Cardiac muscle cell (in vitro differentiated cells and primary cell): Measurements from ENCODE around the gene AGAP1. TPM values are rescaled to one million over a fixed set of nuclear protein-coding genes. Genes with fewer than 3 reads are reported as not detected.

ENCODE experiments used
- DNase-seq, 2 donors: peaks; one replicate each; pipeline versions ENCODE4 v3.0.0 to v3.0.0-alpha.2; 2010 to 2017; ENCODE audit warnings: low read depth in 1 of 2, low spot score in 1 of 2
- H3K27ac ChIP-seq: fragments of 200-600 bp; sonication (generic); 2 replicates; pipeline ENCODE4 v1.5.1; 2016
- H3K27me3 ChIP-seq: fragments of 200-600 bp; sonication (generic); 2 replicates; pipeline ENCODE4 v1.6.0; 2016; ENCODE audit warnings: control low read depth
- H3K36me3 ChIP-seq: fragments of 200-600 bp; sonication (generic); 2 replicates; pipeline ENCODE4 v1.5.1; 2016; ENCODE audit warnings: control low read depth
- H3K4me1 ChIP-seq: fragments of 200-600 bp; sonication (generic); 2 replicates; pipeline ENCODE4 v1.8.1; 2017; ENCODE audit warnings: low read depth, mild to moderate bottlenecking, mixed run types
- H3K4me3 ChIP-seq: fragments of 200-600 bp; sonication (generic); 2 replicates; pipeline ENCODE4 v1.5.1; 2016; ENCODE audit warnings: mild to moderate bottlenecking
- H3K9me3 ChIP-seq: fragments of 200-600 bp; sonication (generic); 2 replicates; pipeline ENCODE4 v1.5.1; 2017; ENCODE audit warnings: low read depth, mild to moderate bottlenecking, control low read depth
- polyA plus RNA-seq: library from polyadenylated mRNA; unstranded; fragments of >200 nt; fragmentation: Nextera tagmentation; extraction: Ambion mirVana; gene quantifications from 2 replicates; pipeline ENCODE4 v1.2.1, GENCODE V29; 2016
- total RNA-seq: library from RNA; depleted of rRNA; stranded (reverse); fragments of >200 nt; gene quantifications from 2 replicates; pipeline ENCODE4 v1.2.3, GENCODE V29; 2016
- TF ChIP-seq, protein P1 (sequence below): IDR thresholded peaks from 2 replicates; pipeline ENCODE4 v1.5.1; 2012; ENCODE audit warnings: low read depth, mild to moderate bottlenecking, low read length

The AGAP1 gene
- total and polyA plus RNA-seq, 2 experiments from 2014 or later = 8.6 to 38.2 TPM

DNA sequence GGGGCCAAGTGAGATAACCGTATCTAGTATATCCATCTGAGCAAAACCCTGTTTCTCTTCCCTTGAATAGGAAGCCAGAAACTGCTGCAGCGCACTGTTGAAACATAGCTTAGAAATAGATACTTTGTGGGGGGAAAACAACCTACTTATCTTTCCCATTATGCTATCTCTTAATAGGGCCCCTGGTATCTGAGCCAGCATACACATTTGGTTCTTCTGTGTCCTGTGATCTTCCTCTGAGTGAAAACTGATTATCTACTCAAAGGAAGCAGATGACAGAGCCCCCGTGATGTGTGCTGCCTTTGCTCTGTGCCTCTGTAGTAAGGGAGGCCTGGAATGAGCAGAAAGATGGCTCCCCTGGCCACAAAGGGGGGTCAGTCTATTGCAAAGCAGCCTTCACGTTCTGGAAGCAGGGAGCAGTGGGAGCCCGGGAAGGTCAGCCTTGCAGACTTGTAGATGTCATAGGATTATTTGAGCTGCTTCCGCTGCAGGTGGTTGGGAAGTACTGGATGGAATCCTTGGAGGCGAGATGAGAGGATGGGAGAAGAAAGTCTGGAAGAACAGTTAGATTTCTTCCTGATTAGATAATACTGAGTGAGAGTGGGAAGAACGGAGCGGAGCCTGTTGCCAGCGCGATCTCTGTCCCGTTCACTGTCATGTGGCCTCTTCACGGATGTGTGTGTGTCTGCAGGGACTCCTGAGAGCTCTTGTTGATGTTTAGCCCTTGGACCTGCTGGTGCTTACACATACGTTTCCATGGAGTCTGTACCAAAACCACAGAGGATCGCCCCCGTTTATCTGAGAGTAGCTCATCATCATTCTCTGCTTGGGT is 150.1 kb downstream of the AGAP1 start:
- peaks cover 33% of the 10 kb centered on the region for H3K4me1 ChIP-seq
- H3K4me3 ChIP-seq = no peak overlapping the region
- TF ChIP-seq, protein P1, sequence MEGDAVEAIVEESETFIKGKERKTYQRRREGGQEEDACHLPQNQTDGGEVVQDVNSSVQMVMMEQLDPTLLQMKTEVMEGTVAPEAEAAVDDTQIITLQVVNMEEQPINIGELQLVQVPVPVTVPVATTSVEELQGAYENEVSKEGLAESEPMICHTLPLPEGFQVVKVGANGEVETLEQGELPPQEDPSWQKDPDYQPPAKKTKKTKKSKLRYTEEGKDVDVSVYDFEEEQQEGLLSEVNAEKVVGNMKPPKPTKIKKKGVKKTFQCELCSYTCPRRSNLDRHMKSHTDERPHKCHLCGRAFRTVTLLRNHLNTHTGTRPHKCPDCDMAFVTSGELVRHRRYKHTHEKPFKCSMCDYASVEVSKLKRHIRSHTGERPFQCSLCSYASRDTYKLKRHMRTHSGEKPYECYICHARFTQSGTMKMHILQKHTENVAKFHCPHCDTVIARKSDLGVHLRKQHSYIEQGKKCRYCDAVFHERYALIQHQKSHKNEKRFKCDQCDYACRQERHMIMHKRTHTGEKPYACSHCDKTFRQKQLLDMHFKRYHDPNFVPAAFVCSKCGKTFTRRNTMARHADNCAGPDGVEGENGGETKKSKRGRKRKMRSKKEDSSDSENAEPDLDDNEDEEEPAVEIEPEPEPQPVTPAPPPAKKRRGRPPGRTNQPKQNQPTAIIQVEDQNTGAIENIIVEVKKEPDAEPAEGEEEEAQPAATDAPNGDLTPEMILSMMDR = no peak
- H3K27ac ChIP-seq = peak overlapping the region; percentile 64
- H3K27me3 ChIP-seq = no peaks in the 10 kb centered on the region
- no peaks in the 10 kb centered on the region for H3K9me3 ChIP-seq
- no peaks in the 10 kb centered on the region for H3K36me3 ChIP-seq
- no peak for DNase-seq

DNA sequence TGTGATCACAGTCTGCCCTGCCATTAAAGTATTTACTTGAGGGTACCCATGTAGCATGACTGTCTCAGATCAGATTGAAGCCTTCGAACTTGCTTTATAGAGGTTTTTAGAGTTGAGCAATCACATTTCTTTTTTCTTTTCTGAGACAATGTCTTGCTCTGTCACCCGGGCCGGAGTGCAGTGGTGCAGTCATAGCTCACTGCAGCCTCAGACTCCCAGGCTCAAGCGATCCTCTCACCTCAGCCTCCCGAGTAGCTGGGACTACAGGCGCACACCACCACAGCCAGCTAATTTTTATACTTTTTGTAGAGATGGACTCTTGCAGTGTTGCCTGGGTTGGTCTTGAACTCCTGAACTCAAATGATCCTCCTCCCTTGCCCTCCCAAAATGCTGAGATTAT is 153.4 kb downstream of the AGAP1 start:
- Histone ChIP-seq H3K9me3 (no peaks in the 10 kb centered on the region), H3K27ac (no peak overlapping the region), H3K4me1 (peaks cover 12% of the 10 kb centered on the region), H3K27me3 (no peaks in the 10 kb centered on the region), H3K36me3 (no peaks in the 10 kb centered on the region), H3K4me3 (no peak overlapping the region)
- no peak for DNase-seq
- TF ChIP-seq, protein P1 = no peak

DNA sequence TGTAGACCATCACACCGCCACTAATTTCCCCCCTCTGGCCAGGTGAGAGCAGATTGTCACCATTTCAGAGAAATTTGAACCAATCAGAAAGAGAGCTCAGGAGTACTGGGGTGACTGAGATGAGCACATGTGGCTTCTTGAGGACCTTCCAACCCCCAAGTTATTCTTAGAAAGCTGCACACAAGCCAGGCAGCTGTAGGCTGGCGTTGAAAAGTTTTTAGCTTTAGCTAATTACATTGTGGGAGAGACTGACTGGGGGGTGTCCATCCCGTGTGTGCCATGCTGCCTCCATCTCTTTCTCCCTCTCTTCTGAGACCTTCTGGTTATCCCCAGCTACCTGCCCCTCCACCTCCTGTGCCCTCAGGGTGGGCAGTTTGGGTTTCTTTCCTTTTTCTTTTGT is 154.0 kb downstream of the AGAP1 start:
- peaks cover 12% of the 10 kb centered on the region for H3K4me1 ChIP-seq
- TF ChIP-seq, protein P1 = no peak
- no peaks in the 10 kb centered on the region for H3K27me3 ChIP-seq
- no peak overlapping the region for H3K27ac ChIP-seq
- H3K4me3 ChIP-seq = no peak overlapping the region
- no peaks in the 10 kb centered on the region for H3K9me3 ChIP-seq
- no peaks in the 10 kb centered on the region for H3K36me3 ChIP-seq
- DNase-seq = no peak

DNA sequence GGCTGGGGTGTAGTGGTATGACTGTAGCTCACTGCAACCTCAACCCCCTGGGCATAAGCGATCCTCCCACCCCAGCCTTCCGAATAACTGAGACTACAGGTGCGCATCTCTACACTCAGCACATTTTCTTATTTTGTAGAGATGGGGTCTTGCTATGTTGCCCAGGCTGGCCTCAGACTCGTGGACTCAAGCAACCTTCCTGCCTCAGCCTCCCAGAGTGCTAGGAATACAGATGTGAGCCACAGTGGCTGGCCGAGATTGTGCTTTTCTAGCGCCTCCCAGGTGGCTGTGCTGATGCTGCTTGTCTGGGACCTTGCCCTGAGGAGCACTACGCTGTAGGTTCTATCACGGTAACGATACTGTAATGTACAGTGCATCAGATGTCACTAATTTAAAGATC is 155.6 kb downstream of the AGAP1 start:
- no peaks in the 10 kb centered on the region for H3K27me3 ChIP-seq
- DNase-seq = no peak
- TF ChIP-seq, protein P1 = no peak
- no peak overlapping the region for H3K4me3 ChIP-seq
- no peaks in the 10 kb centered on the region for H3K36me3 ChIP-seq
- no peaks in the 10 kb centered on the region for H3K9me3 ChIP-seq
- H3K27ac ChIP-seq = no peak overlapping the region
- peaks cover 3% of the 10 kb centered on the region for H3K4me1 ChIP-seq

DNA sequence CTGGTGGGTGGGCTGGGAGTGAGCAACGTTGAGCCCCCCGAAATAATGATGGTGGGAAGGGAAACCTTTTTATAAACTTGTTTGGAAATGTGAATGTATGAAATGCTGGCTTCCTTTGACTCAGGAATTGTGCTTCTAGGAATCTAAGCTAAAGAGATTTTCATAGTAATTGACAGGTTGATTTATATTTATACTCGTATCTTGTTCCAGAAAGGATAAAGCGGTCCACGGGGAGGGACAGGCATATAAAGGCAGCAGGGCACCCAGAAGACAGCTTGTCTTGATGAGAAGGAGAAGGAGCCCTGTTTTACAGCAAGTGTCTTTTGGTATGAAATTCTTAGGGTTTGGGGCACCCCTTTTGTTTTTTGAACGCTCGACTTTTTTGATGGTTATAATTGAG is 157.8 kb downstream of the AGAP1 start:
- H3K36me3 ChIP-seq = no peaks in the 10 kb centered on the region
- H3K4me1 ChIP-seq = peaks cover 3% of the 10 kb centered on the region
- H3K4me3 ChIP-seq = no peak overlapping the region
- H3K27me3 ChIP-seq = no peaks in the 10 kb centered on the region
- no peak for DNase-seq
- H3K9me3 ChIP-seq = no peaks in the 10 kb centered on the region
- TF ChIP-seq, protein P1 = no peak
- no peak overlapping the region for H3K27ac ChIP-seq
